Sigmoid colon (tissue), 7 donors: Measurements from ENCODE around the gene PEX3. TPM values are rescaled to one million over a fixed set of nuclear protein-coding genes. Genes with fewer than 3 reads are reported as not detected.

Source experiments
- DNase-seq: peaks from one replicate; pipeline ENCODE4 v3.0.0-alpha.2; 2019
- H3K27ac ChIP-seq, 4 donors: fragments of 200-600 bp; sonication (generic); one replicate each; pipeline ENCODE4 v1.5.1; 2016 to 2019; ENCODE audit warnings: mild to moderate bottlenecking in 1 of 4
- H3K27me3 ChIP-seq, 3 donors: fragments of 200-600 bp; sonication (generic); one replicate each; pipeline ENCODE4 v1.5.1; 2019; ENCODE audit warnings: mild to moderate bottlenecking in 1 of 3
- H3K36me3 ChIP-seq, 4 donors: fragments of 200-600 bp; sonication (generic); one replicate each; pipeline ENCODE4 v1.5.1; 2016 to 2019
- H3K4me1 ChIP-seq, 4 donors: fragments of 200-600 bp; sonication (generic); one replicate each; pipeline ENCODE4 v1.5.1; 2017 to 2019
- H3K4me3 ChIP-seq, 4 donors: fragments of 200-600 bp; sonication (generic); one replicate each; pipeline ENCODE4 v1.5.1; 2017 to 2019; ENCODE audit warnings: mild to moderate bottlenecking in 2 of 4, moderate library complexity in 1 of 4
- H3K9me3 ChIP-seq, 4 donors: fragments of 200-600 bp in 3 of 4; sonication (generic) in 3 of 4; one replicate each; pipeline versions ENCODE4 v1.5.1 to v1.6.1; 2013 to 2019
- EP300 ChIP-seq, 4 donors: sonication (generic); formaldehyde crosslinking; IDR thresholded peaks; one replicate each; pipeline ENCODE4 v1.6.1; 2017; ENCODE audit warnings: antibody characterized with exemption in 4 of 4
- POLR2A ChIP-seq, 2 donors: fragments of 450-650 bp; IDR thresholded peaks; one replicate each; pipeline ENCODE4 v1.6.1; 2016; ENCODE audit warnings: antibody characterized with exemption in 2 of 2, mild to moderate bottlenecking in 2 of 2, moderate library complexity in 2 of 2
- POLR2AphosphoS5 ChIP-seq, 4 donors: sonication (generic); formaldehyde crosslinking; IDR thresholded peaks; one replicate each; pipeline ENCODE4 v1.6.1; 2017; ENCODE audit warnings: antibody characterized with exemption in 4 of 4
- WGBS, 2 donors: extraction: QIAGEN DNeasy Blood & Tissue Kit; methylation state at CpG; one replicate each; pipeline ENCODE4 v1.1.7; 2013; 5-methylcytosine and 5-hydroxymethylcytosine counted together
- intact Hi-C: fragments of 100-400 bp; cut with DNase I; formaldehyde crosslinking; loops from one replicate; pipeline ENCODE4 v1.15.1; 2023
- polyA plus RNA-seq, 3 donors: library from polyadenylated mRNA; stranded (reverse); fragments of 200-250 nt; gene quantifications; one replicate each; pipeline ENCODE4 v1.2.3, GENCODE V29; 2013
- total RNA-seq, 4 donors: library from RNA; depleted of rRNA; stranded (reverse); fragments of >200 nt; gene quantifications; one replicate each; pipeline ENCODE4 v1.1.0, GENCODE V29; 2016
- TF ChIP-seq, protein P1 (sequence below), 4 experiments: fragments of 450-650 bp in 3 of 4; fragments of 200-600 bp in 1 of 4; IDR thresholded peaks; one replicate each; pipeline ENCODE4 v1.5.1; 2016 to 2019; ENCODE audit warnings: antibody characterized with exemption in 4 of 4, mild to moderate bottlenecking in 3 of 4, moderate library complexity in 2 of 4
- donor health status: healthy with polysubstance abuse.
- donor health status: Bipolar disorder and iron deficiency.
- donor health status: healthy.

PEX3 gene
- total and polyA plus RNA-seq, 7 donors: 5.1 to 16.1 (median 10.6) TPM

DNA sequence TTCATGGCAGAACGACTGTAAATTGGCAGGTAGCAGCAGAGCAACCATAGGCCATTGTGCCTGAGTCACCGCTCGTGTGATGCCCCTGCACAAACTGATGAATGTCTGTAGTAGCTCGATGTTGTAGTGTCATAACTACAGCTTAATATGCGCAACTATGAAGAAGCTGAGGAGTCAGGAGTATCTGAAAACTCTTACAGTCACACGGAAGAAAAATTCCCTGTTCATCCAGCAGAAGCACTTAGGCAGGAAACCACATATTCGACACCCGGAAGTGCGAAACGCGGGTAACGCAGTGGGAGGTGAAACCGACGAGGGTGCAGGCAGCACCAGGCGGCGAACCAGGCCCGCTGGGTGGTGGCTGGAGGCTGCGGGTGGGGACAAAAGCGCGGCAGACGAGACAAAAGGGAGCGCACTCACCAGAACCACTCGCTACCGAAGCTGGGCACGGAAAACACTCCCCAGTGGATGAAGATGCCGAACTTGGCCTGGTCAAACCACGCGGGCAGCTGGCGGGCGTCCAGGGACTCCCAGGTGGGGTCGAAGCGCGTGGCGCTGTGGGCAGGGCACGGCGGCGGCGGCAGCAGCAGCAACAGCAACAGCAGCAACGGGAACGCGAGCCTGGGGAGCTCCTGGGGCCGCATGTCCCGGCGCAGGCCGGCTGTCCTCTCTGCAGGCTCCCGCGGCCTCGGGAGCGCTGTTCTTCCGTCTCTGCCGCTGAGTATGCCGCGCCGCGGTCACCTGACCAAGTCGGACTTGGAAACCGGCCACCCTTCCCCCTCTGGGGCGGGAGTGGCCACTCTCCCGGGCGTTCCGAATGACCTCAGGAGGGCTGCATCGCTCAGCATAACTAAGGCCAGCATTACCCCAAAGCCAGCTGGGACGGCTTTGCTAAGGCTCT is 60.6 kb downstream of the PEX3 start, which contains the start of gene FUCA2:
TSS of gene FUCA2 (minus strand) at position 730 of the 901 bp plus-strand sequence. CDS start at position 644, 86 bp downstream.
- Histone ChIP-seq H3K4me1 (peaks cover 0 to 34% (median 29%) of the 10 kb centered on the region in 4 donors), H3K36me3 (peaks cover 0 to 8% (median 0%) of the 10 kb centered on the region in 4 donors), H3K27me3 (no peaks in the 10 kb centered on the region), H3K4me3 (peak within 1 kb of the TSS; percentile 55 to 74 (median 70)), H3K9me3 (no peaks in the 10 kb centered on the region), H3K27ac (peak within 1 kb of the TSS; percentile 79 to 91 (median 88))
- TF ChIP-seq POLR2AphosphoS5 (IDR thresholded peaks at IDR 0.05): peak; percentile 35 to 79 (median 70)
- TF ChIP-seq POLR2A (IDR thresholded peaks at IDR 0.05): peak; percentile 39 to 66
- TF ChIP-seq EP300 (IDR thresholded peaks at IDR 0.05): no peak
- 1 to 3% methylated on average over 63 of the region's 63 CpGs for WGBS, 2 donors
- peak; percentile 96 for DNase-seq
- intact Hi-C loops: loop anchor here (5.0 kb wide), 1 partner anchor 59 kb away; the partner anchor contains the start of genes ADAT2 and PEX3

DNA sequence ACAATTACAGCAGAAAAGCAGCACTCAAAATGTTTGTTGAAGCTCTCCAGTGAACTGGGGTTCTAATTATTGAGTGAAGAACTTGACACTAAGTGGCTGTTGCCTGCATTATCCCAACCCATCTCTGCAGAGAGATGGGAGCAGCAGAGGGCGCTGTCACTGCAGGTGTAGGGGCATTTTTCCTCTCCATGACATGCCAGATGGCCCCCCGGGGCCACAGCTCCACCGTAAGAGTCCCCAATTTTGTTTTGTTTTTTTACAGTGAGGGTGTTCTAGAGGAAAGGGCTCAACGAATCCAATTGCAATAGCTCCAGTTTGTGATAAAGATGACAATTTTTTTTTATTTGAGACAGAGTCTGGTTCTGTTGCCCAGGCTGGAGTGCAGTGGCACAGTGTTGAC is 62.8 kb downstream of the PEX3 start:
- no peaks in the 10 kb centered on the region for H3K27me3 ChIP-seq
- intact Hi-C loops: loop anchor here (5.0 kb wide), 1 partner anchor 61 kb away; the partner anchor contains the start of genes ADAT2 and PEX3
- no peak overlapping the region for H3K4me3 ChIP-seq
- H3K36me3 ChIP-seq: no peaks in the 10 kb centered on the region
- TF ChIP-seq, protein P1, sequence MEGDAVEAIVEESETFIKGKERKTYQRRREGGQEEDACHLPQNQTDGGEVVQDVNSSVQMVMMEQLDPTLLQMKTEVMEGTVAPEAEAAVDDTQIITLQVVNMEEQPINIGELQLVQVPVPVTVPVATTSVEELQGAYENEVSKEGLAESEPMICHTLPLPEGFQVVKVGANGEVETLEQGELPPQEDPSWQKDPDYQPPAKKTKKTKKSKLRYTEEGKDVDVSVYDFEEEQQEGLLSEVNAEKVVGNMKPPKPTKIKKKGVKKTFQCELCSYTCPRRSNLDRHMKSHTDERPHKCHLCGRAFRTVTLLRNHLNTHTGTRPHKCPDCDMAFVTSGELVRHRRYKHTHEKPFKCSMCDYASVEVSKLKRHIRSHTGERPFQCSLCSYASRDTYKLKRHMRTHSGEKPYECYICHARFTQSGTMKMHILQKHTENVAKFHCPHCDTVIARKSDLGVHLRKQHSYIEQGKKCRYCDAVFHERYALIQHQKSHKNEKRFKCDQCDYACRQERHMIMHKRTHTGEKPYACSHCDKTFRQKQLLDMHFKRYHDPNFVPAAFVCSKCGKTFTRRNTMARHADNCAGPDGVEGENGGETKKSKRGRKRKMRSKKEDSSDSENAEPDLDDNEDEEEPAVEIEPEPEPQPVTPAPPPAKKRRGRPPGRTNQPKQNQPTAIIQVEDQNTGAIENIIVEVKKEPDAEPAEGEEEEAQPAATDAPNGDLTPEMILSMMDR (IDR thresholded peaks at IDR 0.05): peak in 1 of 4 experiments; percentile 7
- no peak for TF ChIP-seq POLR2A (IDR thresholded peaks at IDR 0.05)
- H3K27ac ChIP-seq: no peak overlapping the region
- no peak for DNase-seq
- 44 to 64% methylated on average over 4 of the region's 4 CpGs for WGBS, 2 donors
- H3K4me1 ChIP-seq: peaks cover 0 to 34% (median 29%) of the 10 kb centered on the region in 4 donors
- no peaks in the 10 kb centered on the region for H3K9me3 ChIP-seq

DNA sequence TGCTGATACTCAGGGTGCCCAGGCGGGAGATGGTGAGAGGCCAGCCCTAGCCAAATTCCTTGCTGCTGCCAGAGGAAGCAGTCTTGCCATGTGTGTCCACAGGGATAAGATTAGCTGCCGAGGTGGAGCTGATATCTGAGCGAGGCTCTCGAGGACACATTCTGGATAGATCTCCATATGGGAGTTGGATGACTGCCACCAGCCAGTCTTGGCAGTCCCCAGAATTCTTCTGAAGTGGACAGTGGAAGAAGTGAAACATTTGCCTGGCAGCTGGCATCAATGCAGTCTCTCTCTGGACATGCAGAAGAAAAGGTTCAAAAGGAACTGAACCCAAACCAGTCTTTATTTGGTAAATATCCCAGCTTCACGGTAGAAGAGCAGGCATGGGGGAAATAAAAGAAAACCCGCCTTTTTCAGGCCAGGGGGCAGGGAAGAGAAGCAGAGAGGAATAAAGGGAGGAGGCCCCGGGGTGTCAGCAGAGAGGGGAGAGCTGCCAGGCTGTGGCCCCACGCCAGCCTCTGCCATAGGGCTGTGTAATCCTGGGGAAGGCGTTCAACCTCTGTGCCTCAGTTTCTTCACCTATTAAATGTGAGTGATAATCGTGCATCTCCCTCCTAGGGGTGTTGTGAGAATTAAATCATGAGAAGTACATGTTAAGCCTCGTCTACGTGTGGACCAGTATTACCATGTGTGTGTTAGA is 64.6 kb downstream of the PEX3 start:
- H3K9me3 ChIP-seq: no peaks in the 10 kb centered on the region
- TF ChIP-seq POLR2AphosphoS5 (IDR thresholded peaks at IDR 0.05) (no peak), EP300 (IDR thresholded peaks at IDR 0.05) (no peak), POLR2A (IDR thresholded peaks at IDR 0.05) (no peak)
- TF ChIP-seq, protein P1 (IDR thresholded peaks at IDR 0.05): no peak
- no peak overlapping the region for H3K4me3 ChIP-seq
- 80 to 83% methylated on average over 12 of the region's 12 CpGs for WGBS, 2 donors
- intact Hi-C loops: no loop called here
- no peaks in the 10 kb centered on the region for H3K36me3 ChIP-seq
- H3K27me3 ChIP-seq: no peaks in the 10 kb centered on the region
- H3K27ac ChIP-seq: peak overlapping the region in 2 of 4 donors; percentile 2 to 45
- peaks cover 0 to 27% (median 18%) of the 10 kb centered on the region in 4 donors for H3K4me1 ChIP-seq
- peak; percentile 66 for DNase-seq

DNA sequence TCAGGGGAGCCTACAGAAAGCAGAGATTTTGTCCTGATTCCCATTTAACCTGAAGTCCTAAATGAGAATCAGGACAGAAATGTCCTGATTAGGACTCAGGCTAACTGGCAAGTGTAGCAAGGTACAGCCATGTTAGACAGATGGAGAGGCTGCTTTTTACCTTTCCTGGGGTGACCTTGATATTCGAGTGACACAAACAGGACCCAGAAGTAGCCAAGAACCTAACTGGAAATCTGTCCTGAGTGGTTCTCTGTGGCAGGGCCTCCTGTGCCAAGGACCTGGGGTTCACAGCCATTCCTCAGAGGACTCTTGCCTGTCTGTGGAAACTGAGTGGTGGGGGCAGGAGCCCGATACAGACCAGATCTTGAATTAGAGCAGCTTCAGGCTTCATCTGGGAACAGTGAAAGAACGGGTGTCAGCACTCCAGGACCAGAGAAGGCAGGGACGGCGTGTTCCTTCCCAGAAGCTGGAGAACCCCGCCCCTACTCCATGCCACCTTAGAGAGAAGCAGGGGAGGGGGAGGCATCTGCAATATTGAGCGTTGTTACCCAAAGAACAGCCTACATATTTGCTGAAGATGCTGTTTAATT is 65.3 kb downstream of the PEX3 start:
- no peaks in the 10 kb centered on the region for H3K9me3 ChIP-seq
- WGBS, 2 donors: 92 to 93% methylated on average over 7 of the region's 7 CpGs
- DNase-seq: no peak
- TF ChIP-seq POLR2A (IDR thresholded peaks at IDR 0.05): no peak
- no peak for TF ChIP-seq POLR2AphosphoS5 (IDR thresholded peaks at IDR 0.05)
- no peak for TF ChIP-seq EP300 (IDR thresholded peaks at IDR 0.05)
- TF ChIP-seq, protein P1 (IDR thresholded peaks at IDR 0.05): no peak
- no peaks in the 10 kb centered on the region for H3K36me3 ChIP-seq
- no peak overlapping the region for H3K4me3 ChIP-seq
- H3K27ac ChIP-seq: peak overlapping the region in 1 of 4 donors; percentile 45
- intact Hi-C loops: no loop called here
- H3K4me1 ChIP-seq: peaks cover 0 to 21% (median 14%) of the 10 kb centered on the region in 4 donors
- no peaks in the 10 kb centered on the region for H3K27me3 ChIP-seq
